HepG2 (cell line): Measurements from ENCODE around the gene LIFR. TPM values are rescaled to one million over a fixed set of nuclear protein-coding genes. Genes with fewer than 3 reads are reported as not detected.

ENCODE experiments used
- ARNTL ChIP-seq: sonication (generic); formaldehyde crosslinking; IDR thresholded peaks from 2 replicates; pipeline ENCODE4 v1.4.0; 2020; ENCODE audit warnings: mild to moderate bottlenecking, missing genetic modification reagents
- ATRX ChIP-seq: sonication (generic); formaldehyde crosslinking; IDR thresholded peaks from 2 replicates; pipeline ENCODE4 v1.4.0; 2020; ENCODE audit warnings: missing genetic modification reagents, borderline replicate concordance
- FOXP4 ChIP-seq: sonication (generic); formaldehyde crosslinking; IDR thresholded peaks from 2 replicates; pipeline ENCODE4 v1.4.0; 2020; ENCODE audit warnings: missing genetic modification reagents
- IRF2 ChIP-seq: IDR thresholded peaks from 2 replicates; pipeline ENCODE4 v1.6.1; 2018; ENCODE audit warnings: missing genetic modification reagents, missing compliant biosample characterization
- PHF21A ChIP-seq: sonication (generic); formaldehyde crosslinking; IDR thresholded peaks from 2 replicates; pipeline ENCODE4 v1.5.0; 2020; ENCODE audit warnings: mild to moderate bottlenecking, missing genetic modification reagents
- ZBTB34 ChIP-seq: sonication (generic); formaldehyde crosslinking; IDR thresholded peaks from 2 replicates; pipeline ENCODE4 v1.8.0; 2022; ENCODE audit warnings: mild to moderate bottlenecking, missing genetic modification reagents
- ZMYM4 ChIP-seq: sonication (generic); formaldehyde crosslinking; IDR thresholded peaks from 2 replicates; pipeline ENCODE4 v1.8.1; 2023; ENCODE audit warnings: mild to moderate bottlenecking, missing genetic modification reagents
- ZNF205 ChIP-seq: IDR thresholded peaks from 2 replicates; pipeline ENCODE4 v1.6.1; 2018; ENCODE audit warnings: missing biosample characterization, missing genetic modification reagents
- ZNF256 ChIP-seq: sonication (generic); formaldehyde crosslinking; conservative IDR thresholded peaks from 2 replicates; pipeline ENCODE4 v1.4.0; 2020; ENCODE audit warnings: missing genetic modification reagents
- ZNF709 ChIP-seq: sonication (generic); formaldehyde crosslinking; IDR thresholded peaks from 2 replicates; pipeline ENCODE4 v1.5.0; 2020; ENCODE audit warnings: mild to moderate bottlenecking, missing genetic modification reagents
- ZNF850 ChIP-seq: sonication (generic); formaldehyde crosslinking; conservative IDR thresholded peaks from 2 replicates; pipeline ENCODE4 v1.9.0; 2021; ENCODE audit warnings: mild to moderate bottlenecking, missing genetic modification reagents
- polyA plus RNA-seq, 8 experiments: library from polyadenylated mRNA; depleted of rRNA in 3 of 8; stranded (reverse) in 7 of 8; unstranded in 1 of 8; fragments of >200 nt; fragmentation: Illumina TruSeq in 4 of 8; extraction: Trizol in 4 of 8; gene quantifications; 2 replicates each; pipeline versions ENCODE4 v1.2.1 to v1.2.3, GENCODE V29; 2011 to 2016; ENCODE audit warnings: low read depth in 4 of 8, missing spikeins in 1 of 8, mixed read lengths in 1 of 8; ENCODE audit not compliant: insufficient read depth in 1 of 8
- total RNA-seq, 5 experiments: library from RNA; depleted of rRNA; stranded (reverse); fragments of >200 nt; fragmentation: Illumina TruSeq; extraction: Trizol; gene quantifications; 2 replicates each; pipeline ENCODE4 v1.2.3, GENCODE V29; 2016; ENCODE audit warnings: low read depth in 1 of 5
- TF ChIP-seq, protein P1 (sequence below): sonication (generic); formaldehyde crosslinking; IDR thresholded peaks from 2 replicates; pipeline ENCODE4 v1.8.0; 2022; ENCODE audit warnings: missing genetic modification reagents, low read depth, mild to moderate bottlenecking, borderline replicate concordance
- TF ChIP-seq, protein P2 (sequence below): sonication (generic); formaldehyde crosslinking; IDR thresholded peaks from 2 replicates; pipeline ENCODE4 v1.4.0; 2020; ENCODE audit warnings: missing genetic modification reagents
- TF ChIP-seq, protein P3 (sequence below): sonication (generic); formaldehyde crosslinking; IDR thresholded peaks from 2 replicates; pipeline ENCODE4 v1.4.0; 2020; ENCODE audit warnings: missing genetic modification reagents

LIFR gene
- total and polyA plus RNA-seq, 2 of the 13 experiments (the other 11 are each of a cell fraction or from before 2014, with no cell fraction given) = 6.3 to 25.2 TPM

DNA sequence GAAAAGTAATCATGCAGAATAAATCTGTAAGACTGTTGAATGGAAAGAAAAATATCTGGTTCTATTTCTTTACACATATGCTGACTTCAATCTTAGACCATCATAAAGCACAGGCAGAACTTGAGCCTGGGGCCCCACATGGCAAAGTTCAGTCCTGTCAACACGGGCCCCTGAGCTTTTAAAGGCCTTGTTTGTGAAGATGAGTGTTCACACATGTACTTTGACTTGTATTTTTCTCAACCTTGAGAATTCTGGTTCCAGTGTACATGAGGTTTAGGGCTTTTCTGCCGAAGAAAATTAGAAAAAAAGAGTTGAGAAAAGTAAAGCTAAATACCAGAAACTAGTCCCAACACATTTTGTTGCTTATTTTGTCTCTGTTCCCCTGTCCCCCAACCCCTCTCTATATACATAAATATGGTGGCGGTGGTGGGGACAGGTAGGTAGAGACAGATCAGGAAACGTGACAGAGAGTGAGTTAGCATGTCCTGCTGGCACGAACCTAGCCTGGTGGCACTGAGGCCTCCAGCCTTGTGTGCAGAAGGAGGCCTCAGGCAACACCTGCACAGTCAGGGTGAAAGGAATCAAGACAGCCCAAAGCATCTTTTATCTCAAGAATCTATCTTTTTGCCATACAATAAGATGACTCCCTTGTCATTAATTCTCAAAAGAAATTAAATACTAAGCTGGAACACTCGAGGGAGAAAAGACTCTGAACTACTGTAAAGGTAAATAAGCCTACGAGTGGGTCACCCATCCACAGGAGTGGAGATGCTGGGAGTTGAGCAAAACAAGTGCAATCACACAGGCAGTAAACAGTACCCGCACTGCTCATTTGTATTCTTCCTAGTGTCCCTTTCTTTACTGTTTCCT, 22.9 kb downstream of the LIFR start (continued):
- TF ChIP-seq ZBTB34 (CRISPR knock-in tag) (0 out of 2 replicates have a peak, but pooled peaks have one; percentile 27), ZNF205 (CRISPR knock-in tag) (peak; percentile 64; the same call in 1 of the 2 replicates), ZMYM4 (CRISPR knock-in tag) (peak; percentile 69), ZNF850 (CRISPR knock-in tag) (no peak), ATRX (no peak), IRF2 (CRISPR knock-in tag) (0 out of 2 replicates have a peak, but pooled peaks have one; percentile 19), ZNF256 (CRISPR knock-in tag) (0 out of 2 replicates have a peak, but pooled peaks have one; percentile 26), PHF21A (CRISPR knock-in tag) (0 out of 2 replicates have a peak, but pooled peaks have one; percentile 40), ZNF709 (CRISPR knock-in tag) (no peak), ARNTL (CRISPR knock-in tag) (no peak), FOXP4 (peak; percentile 89)
- TF ChIP-seq, protein P1, sequence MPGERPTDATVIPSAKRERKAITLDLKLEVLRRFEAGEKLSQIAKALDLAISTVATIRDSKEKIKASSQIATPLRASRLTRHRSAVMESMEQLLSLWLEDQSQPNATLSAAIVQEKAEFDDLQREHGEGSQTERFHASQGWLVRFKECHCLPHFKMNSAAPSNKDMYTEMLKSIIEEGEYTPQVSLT (CRISPR knock-in tag) = no peak
- TF ChIP-seq, protein P2, sequence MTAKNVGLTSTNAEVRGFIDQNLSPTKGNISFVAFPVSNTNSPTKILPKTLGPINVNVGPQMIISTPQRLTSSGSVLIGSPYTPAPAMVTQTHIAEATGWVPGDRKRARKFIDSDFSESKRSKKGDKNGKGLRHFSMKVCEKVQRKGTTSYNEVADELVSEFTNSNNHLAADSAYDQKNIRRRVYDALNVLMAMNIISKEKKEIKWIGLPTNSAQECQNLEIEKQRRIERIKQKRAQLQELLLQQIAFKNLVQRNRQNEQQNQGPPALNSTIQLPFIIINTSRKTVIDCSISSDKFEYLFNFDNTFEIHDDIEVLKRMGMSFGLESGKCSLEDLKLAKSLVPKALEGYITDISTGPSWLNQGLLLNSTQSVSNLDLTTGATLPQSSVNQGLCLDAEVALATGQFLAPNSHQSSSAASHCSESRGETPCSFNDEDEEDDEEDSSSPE (CRISPR knock-in tag) = peak; percentile 42; the same call in 1 of the 2 replicates
- TF ChIP-seq, protein P3, sequence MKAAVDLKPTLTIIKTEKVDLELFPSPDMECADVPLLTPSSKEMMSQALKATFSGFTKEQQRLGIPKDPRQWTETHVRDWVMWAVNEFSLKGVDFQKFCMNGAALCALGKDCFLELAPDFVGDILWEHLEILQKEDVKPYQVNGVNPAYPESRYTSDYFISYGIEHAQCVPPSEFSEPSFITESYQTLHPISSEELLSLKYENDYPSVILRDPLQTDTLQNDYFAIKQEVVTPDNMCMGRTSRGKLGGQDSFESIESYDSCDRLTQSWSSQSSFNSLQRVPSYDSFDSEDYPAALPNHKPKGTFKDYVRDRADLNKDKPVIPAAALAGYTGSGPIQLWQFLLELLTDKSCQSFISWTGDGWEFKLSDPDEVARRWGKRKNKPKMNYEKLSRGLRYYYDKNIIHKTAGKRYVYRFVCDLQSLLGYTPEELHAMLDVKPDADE = no peak
